HEK293 (cell line): ENCODE data around the gene GDE1.

Source experiments
- CTCF ChIP-seq: fragments of 450-650 bp; formaldehyde crosslinking; IDR thresholded peaks from 2 replicates; pipeline ENCODE4 v1.5.1; 2016; ENCODE audit warnings: missing biosample characterization, missing genetic modification characterization
- KLF10 ChIP-seq: fragments of 450-650 bp; IDR thresholded peaks from 2 replicates; pipeline ENCODE4 v1.5.1; 2018; ENCODE audit warnings: missing biosample characterization, mild to moderate bottlenecking, missing genetic modification characterization
- OSR2 ChIP-seq: fragments of 450-650 bp; formaldehyde crosslinking; IDR thresholded peaks from 2 replicates; pipeline ENCODE4 v1.5.1; 2016; ENCODE audit warnings: missing biosample characterization, missing genetic modification characterization
- PATZ1 ChIP-seq: fragments of 450-650 bp; formaldehyde crosslinking; IDR thresholded peaks from 2 replicates; pipeline ENCODE4 v1.5.1; 2016; ENCODE audit warnings: missing biosample characterization, missing genetic modification characterization
- ZBTB44 ChIP-seq: fragments of 450-650 bp; IDR thresholded peaks from 2 replicates; pipeline ENCODE4 v1.5.1; 2018; ENCODE audit warnings: missing biosample characterization, mild to moderate bottlenecking, missing genetic modification characterization
- ZNF121 ChIP-seq: fragments of 450-650 bp; formaldehyde crosslinking; IDR thresholded peaks from 2 replicates; pipeline ENCODE4 v1.5.1; 2016; ENCODE audit warnings: missing biosample characterization, missing genetic modification characterization
- ZNF324 ChIP-seq: fragments of 450-650 bp; formaldehyde crosslinking; IDR thresholded peaks from 2 replicates; pipeline ENCODE4 v1.5.1; 2016; ENCODE audit warnings: missing biosample characterization, missing genetic modification characterization
- ZNF660 ChIP-seq: fragments of 450-650 bp; IDR thresholded peaks from 2 replicates; pipeline ENCODE4 v1.5.1; 2018; ENCODE audit warnings: missing biosample characterization, mild to moderate bottlenecking, missing genetic modification characterization
- ZNF76 ChIP-seq: fragments of 450-650 bp; formaldehyde crosslinking; IDR thresholded peaks from 2 replicates; pipeline ENCODE4; 2016; ENCODE audit warnings: low read depth, missing biosample characterization, missing genetic modification characterization, borderline replicate concordance

- TF ChIP-seq ZNF76: no peak
- TF ChIP-seq CTCF (tag by site-specific recombination): no peak
- no peak for TF ChIP-seq OSR2 (tag by site-specific recombination)
- no peak for TF ChIP-seq PATZ1 (tag by site-specific recombination)
- TF ChIP-seq ZBTB44 (tag by site-specific recombination): no peak
- no peak for TF ChIP-seq KLF10 (tag by site-specific recombination)
- no peak for TF ChIP-seq ZNF324 (tag by site-specific recombination)
- no peak for TF ChIP-seq ZNF660 (tag by site-specific recombination)
- TF ChIP-seq ZNF121: no peak
These were observed 42.6 kb downstream of the GDE1 start for GRCh38 chr16:19479302-19479721.
